Measurements from ENCODE around the gene MAPK11.
A peak's percentile ranks its signal among the peaks of the same experiment; 100 is the strongest.

MAPK11 gene

GRCh38 chr22:50307890-50308596 lies 37.9 kb upstream of the MAPK11 start:
- peaks cover 15% of the 10 kb centered on the region for H3K4me1 ChIP-seq (ENCODE audit: control insufficient read depth, insufficient read depth, low read length)
- no peak overlapping the region for H3K9ac ChIP-seq (ENCODE audit: low read depth, low read length)
- no peak overlapping the region for H3K27ac ChIP-seq (ENCODE audit: low read depth, low read length)
- no peaks in the 10 kb centered on the region for H3K36me3 ChIP-seq (ENCODE audit: control insufficient read depth, insufficient read depth, low read length)
- no peaks in the 10 kb centered on the region for H3K9me3 ChIP-seq (ENCODE audit: control insufficient read depth, insufficient read depth, low read length)
- no peak overlapping the region for H3K4me3 ChIP-seq (ENCODE audit: low read depth, low read length)
- H3K27me3 ChIP-seq (ENCODE audit: control insufficient read depth, insufficient read depth, low read length): peaks cover 4% of the 10 kb centered on the region; the same call in 1 of the 2 replicates

- Histone ChIP-seq H3K4me3 (ENCODE audit: low read depth, low read length) (peak within 1 kb of the TSS; percentile 77), H3K4me1 (ENCODE audit: control insufficient read depth, insufficient read depth, low read length) (peaks cover 15% of the 10 kb centered on the region)
Observed at GRCh38 chr22:50306753-50307749, 36.9 kb upstream of the MAPK11 start, which contains the start of gene PLXNB2. Gene PLXNB2, minus strand, starts transcription at chr22:50307646. Its CDS starts 17,062 bp downstream, at chr22:50290584.

GRCh38 chr22:50305923-50306566 lies 35.9 kb upstream of the MAPK11 start:
- Histone ChIP-seq H3K9me3 (ENCODE audit: control insufficient read depth, insufficient read depth, low read length) (no peaks in the 10 kb centered on the region), H3K27me3 (ENCODE audit: control insufficient read depth, insufficient read depth, low read length) (peaks cover 4% of the 10 kb centered on the region; the same call in 1 of the 2 replicates), H3K36me3 (ENCODE audit: control insufficient read depth, insufficient read depth, low read length) (no peaks in the 10 kb centered on the region), H3K27ac (ENCODE audit: low read depth, low read length) (peak overlapping the region; percentile 35), H3K4me3 (ENCODE audit: low read depth, low read length) (peak overlapping the region; percentile 77), H3K9ac (ENCODE audit: low read depth, low read length) (0 out of 2 replicates have a peak overlapping the region, but pooled peaks have one; percentile 5), H3K4me1 (ENCODE audit: control insufficient read depth, insufficient read depth, low read length) (peaks cover 15% of the 10 kb centered on the region)

More at GRCh38 chr22:50306753-50307749, 36.9 kb upstream of the MAPK11 start, which contains the start of gene PLXNB2:
- Histone ChIP-seq H3K9me3 (ENCODE audit: control insufficient read depth, insufficient read depth, low read length) (no peaks in the 10 kb centered on the region), H3K9ac (ENCODE audit: low read depth, low read length) (0 out of 2 replicates have a peak within 1 kb of the TSS, but pooled peaks have one; percentile 24), H3K27me3 (ENCODE audit: control insufficient read depth, insufficient read depth, low read length) (peaks cover 4% of the 10 kb centered on the region; the same call in 1 of the 2 replicates), H3K27ac (ENCODE audit: low read depth, low read length) (no peak within 1 kb of the TSS), H3K36me3 (ENCODE audit: control insufficient read depth, insufficient read depth, low read length) (no peaks in the 10 kb centered on the region)

- Histone ChIP-seq H3K9me3 (ENCODE audit: control insufficient read depth, insufficient read depth, low read length) (no peaks in the 10 kb centered on the region), H3K36me3 (ENCODE audit: control insufficient read depth, insufficient read depth, low read length) (no peaks in the 10 kb centered on the region), H3K27ac (ENCODE audit: low read depth, low read length) (no peak overlapping the region), H3K27me3 (ENCODE audit: control insufficient read depth, insufficient read depth, low read length) (peaks cover 4% of the 10 kb centered on the region; the same call in 1 of the 2 replicates), H3K4me3 (ENCODE audit: low read depth, low read length) (0 out of 2 replicates have a peak overlapping the region, but pooled peaks have one; percentile 77), H3K4me1 (ENCODE audit: control insufficient read depth, insufficient read depth, low read length) (peaks cover 18% of the 10 kb centered on the region), H3K9ac (ENCODE audit: low read depth, low read length) (no peak overlapping the region)
Observed at GRCh38 chr22:50305393-50305922, 35.3 kb upstream of the MAPK11 start.

- Histone ChIP-seq H3K36me3 (ENCODE audit: control insufficient read depth, insufficient read depth, low read length) (no peaks in the 10 kb centered on the region), H3K9me3 (ENCODE audit: control insufficient read depth, insufficient read depth, low read length) (no peaks in the 10 kb centered on the region), H3K4me1 (ENCODE audit: control insufficient read depth, insufficient read depth, low read length) (peaks cover 18% of the 10 kb centered on the region), H3K27me3 (ENCODE audit: control insufficient read depth, insufficient read depth, low read length) (peaks cover 4% of the 10 kb centered on the region; the same call in 1 of the 2 replicates), H3K27ac (ENCODE audit: low read depth, low read length) (no peak overlapping the region), H3K9ac (ENCODE audit: low read depth, low read length) (no peak overlapping the region), H3K4me3 (ENCODE audit: low read depth, low read length) (no peak overlapping the region)
Observed at GRCh38 chr22:50304528-50305392, 34.6 kb upstream of the MAPK11 start.

- H3K27me3 ChIP-seq (ENCODE audit: control insufficient read depth, insufficient read depth, low read length): peaks cover 4% of the 10 kb centered on the region; the same call in 1 of the 2 replicates
- no peak overlapping the region for H3K27ac ChIP-seq (ENCODE audit: low read depth, low read length)
- no peaks in the 10 kb centered on the region for H3K9me3 ChIP-seq (ENCODE audit: control insufficient read depth, insufficient read depth, low read length)
- no peak overlapping the region for H3K4me3 ChIP-seq (ENCODE audit: low read depth, low read length)
- no peak overlapping the region for H3K9ac ChIP-seq (ENCODE audit: low read depth, low read length)
- peaks cover 18% of the 10 kb centered on the region for H3K4me1 ChIP-seq (ENCODE audit: control insufficient read depth, insufficient read depth, low read length)
- no peaks in the 10 kb centered on the region for H3K36me3 ChIP-seq (ENCODE audit: control insufficient read depth, insufficient read depth, low read length)
Observed at GRCh38 chr22:50303848-50304527, 33.8 kb upstream of the MAPK11 start.

GRCh38 chr22:50303515-50303847 lies 33.3 kb upstream of the MAPK11 start:
- Histone ChIP-seq H3K9me3 (ENCODE audit: control insufficient read depth, insufficient read depth, low read length) (no peaks in the 10 kb centered on the region), H3K36me3 (ENCODE audit: control insufficient read depth, insufficient read depth, low read length) (no peaks in the 10 kb centered on the region), H3K27ac (ENCODE audit: low read depth, low read length) (no peak overlapping the region), H3K4me1 (ENCODE audit: control insufficient read depth, insufficient read depth, low read length) (peaks cover 21% of the 10 kb centered on the region), H3K4me3 (ENCODE audit: low read depth, low read length) (no peak overlapping the region), H3K9ac (ENCODE audit: low read depth, low read length) (no peak overlapping the region), H3K27me3 (ENCODE audit: control insufficient read depth, insufficient read depth, low read length) (peaks cover 4% of the 10 kb centered on the region; the same call in 1 of the 2 replicates)

GRCh38 chr22:50302564-50302963 lies 32.4 kb upstream of the MAPK11 start:
- peaks cover 4% of the 10 kb centered on the region; the same call in 1 of the 2 replicates for H3K27me3 ChIP-seq (ENCODE audit: control insufficient read depth, insufficient read depth, low read length)
- H3K4me1 ChIP-seq (ENCODE audit: control insufficient read depth, insufficient read depth, low read length): peaks cover 21% of the 10 kb centered on the region
- no peak overlapping the region for H3K27ac ChIP-seq (ENCODE audit: low read depth, low read length)
- no peak overlapping the region for H3K9ac ChIP-seq (ENCODE audit: low read depth, low read length)
- no peak overlapping the region for H3K4me3 ChIP-seq (ENCODE audit: low read depth, low read length)
- H3K36me3 ChIP-seq (ENCODE audit: control insufficient read depth, insufficient read depth, low read length): no peaks in the 10 kb centered on the region
- no peaks in the 10 kb centered on the region for H3K9me3 ChIP-seq (ENCODE audit: control insufficient read depth, insufficient read depth, low read length)

- Histone ChIP-seq H3K9ac (ENCODE audit: low read depth, low read length) (no peak overlapping the region), H3K4me1 (ENCODE audit: control insufficient read depth, insufficient read depth, low read length) (peaks cover 21% of the 10 kb centered on the region), H3K4me3 (ENCODE audit: low read depth, low read length) (no peak overlapping the region)
Observed at GRCh38 chr22:50302041-50302541, 31.9 kb upstream of the MAPK11 start.

More at GRCh38 chr22:50302041-50302541, 31.9 kb upstream of the MAPK11 start:
- Histone ChIP-seq H3K27ac (ENCODE audit: low read depth, low read length) (no peak overlapping the region), H3K9me3 (ENCODE audit: control insufficient read depth, insufficient read depth, low read length) (no peaks in the 10 kb centered on the region), H3K27me3 (ENCODE audit: control insufficient read depth, insufficient read depth, low read length) (peaks cover 4% of the 10 kb centered on the region; the same call in 1 of the 2 replicates), H3K36me3 (ENCODE audit: control insufficient read depth, insufficient read depth, low read length) (no peaks in the 10 kb centered on the region)
